ENCODE results near the gene CDKAL1.

- no peak for TF ChIP-seq ZBTB33 (CRISPR knock-in tag; IDR thresholded peaks at IDR 0.05)
- no peak for TF ChIP-seq ZNF101 (CRISPR knock-in tag; IDR thresholded peaks at IDR 0.05; ENCODE audit: borderline replicate concordance, low read depth)
- TF ChIP-seq, protein P1, sequence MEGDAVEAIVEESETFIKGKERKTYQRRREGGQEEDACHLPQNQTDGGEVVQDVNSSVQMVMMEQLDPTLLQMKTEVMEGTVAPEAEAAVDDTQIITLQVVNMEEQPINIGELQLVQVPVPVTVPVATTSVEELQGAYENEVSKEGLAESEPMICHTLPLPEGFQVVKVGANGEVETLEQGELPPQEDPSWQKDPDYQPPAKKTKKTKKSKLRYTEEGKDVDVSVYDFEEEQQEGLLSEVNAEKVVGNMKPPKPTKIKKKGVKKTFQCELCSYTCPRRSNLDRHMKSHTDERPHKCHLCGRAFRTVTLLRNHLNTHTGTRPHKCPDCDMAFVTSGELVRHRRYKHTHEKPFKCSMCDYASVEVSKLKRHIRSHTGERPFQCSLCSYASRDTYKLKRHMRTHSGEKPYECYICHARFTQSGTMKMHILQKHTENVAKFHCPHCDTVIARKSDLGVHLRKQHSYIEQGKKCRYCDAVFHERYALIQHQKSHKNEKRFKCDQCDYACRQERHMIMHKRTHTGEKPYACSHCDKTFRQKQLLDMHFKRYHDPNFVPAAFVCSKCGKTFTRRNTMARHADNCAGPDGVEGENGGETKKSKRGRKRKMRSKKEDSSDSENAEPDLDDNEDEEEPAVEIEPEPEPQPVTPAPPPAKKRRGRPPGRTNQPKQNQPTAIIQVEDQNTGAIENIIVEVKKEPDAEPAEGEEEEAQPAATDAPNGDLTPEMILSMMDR (CRISPR knock-in tag; IDR thresholded peaks at IDR 0.05): no peak
- TF ChIP-seq ZNF232 (CRISPR knock-in tag; IDR thresholded peaks at IDR 0.05; ENCODE audit: borderline replicate concordance): no peak
- no peak for TF ChIP-seq POLR2A (IDR thresholded peaks at IDR 0.05; ENCODE audit: insufficient read depth in 1 of 2, low read depth in 2 of 2, low read length in 2 of 2)
- TF ChIP-seq NR2F1 (CRISPR knock-in tag; IDR thresholded peaks at IDR 0.05): no peak
- no peak for TF ChIP-seq NFKBIZ (CRISPR knock-in tag; IDR thresholded peaks at IDR 0.05)
These were observed 5.1 kb downstream of the CDKAL1 start for GRCh38 chr6:20539387-20539786.
